CD4-positive, alpha-beta T cell treated with Interleukin-1 beta for 1 hour (primary cell): ENCODE data around the gene SET.

ENCODE experiments used
- DNase-seq, 2 donors: peaks; one replicate each; pipeline ENCODE4 v3.0.0-alpha.2; 2020 to 2022

Gene SET

DNA sequence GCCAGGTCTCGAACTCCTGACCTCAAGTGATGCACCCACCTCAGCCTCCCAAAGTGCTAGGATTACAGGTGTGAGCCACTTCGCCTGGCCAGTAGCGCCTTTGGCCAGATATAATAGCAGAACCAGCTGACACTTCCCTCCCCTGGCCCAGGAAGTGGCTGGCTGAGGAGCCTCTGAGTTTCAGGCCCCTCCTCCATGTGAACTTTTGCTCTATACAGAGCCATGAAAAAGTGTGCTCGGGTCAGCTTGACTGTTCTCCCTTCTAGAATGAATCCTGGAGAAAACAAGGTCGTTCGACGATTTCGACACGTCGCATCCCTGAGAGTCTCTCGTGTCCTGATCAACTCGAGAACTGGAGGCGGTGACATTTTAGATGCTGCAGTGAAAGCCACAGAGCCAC is 43.6 kb downstream of the SET start:
- no peak for DNase-seq

DNA sequence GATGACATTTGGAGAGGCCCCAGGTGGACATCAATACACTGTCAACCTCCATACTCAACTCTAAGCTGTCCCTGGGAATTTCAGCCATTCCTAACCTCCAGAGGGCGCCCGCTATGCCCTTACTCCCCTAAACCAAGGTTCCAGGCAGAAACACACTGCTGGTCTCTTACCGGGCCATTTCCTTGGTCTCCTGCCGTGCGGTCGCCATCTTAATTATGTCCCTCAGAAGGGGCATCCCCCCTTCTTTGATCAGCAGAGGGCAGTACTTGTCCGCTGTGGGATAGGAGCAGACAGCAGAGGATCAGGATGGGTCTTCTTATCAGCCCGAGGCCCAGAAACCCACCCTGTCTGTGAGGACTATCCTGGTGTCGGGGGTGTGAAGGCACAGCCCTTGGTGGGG is 44.2 kb downstream of the SET start:
- peak; percentile 8 to 34 for DNase-seq

DNA sequence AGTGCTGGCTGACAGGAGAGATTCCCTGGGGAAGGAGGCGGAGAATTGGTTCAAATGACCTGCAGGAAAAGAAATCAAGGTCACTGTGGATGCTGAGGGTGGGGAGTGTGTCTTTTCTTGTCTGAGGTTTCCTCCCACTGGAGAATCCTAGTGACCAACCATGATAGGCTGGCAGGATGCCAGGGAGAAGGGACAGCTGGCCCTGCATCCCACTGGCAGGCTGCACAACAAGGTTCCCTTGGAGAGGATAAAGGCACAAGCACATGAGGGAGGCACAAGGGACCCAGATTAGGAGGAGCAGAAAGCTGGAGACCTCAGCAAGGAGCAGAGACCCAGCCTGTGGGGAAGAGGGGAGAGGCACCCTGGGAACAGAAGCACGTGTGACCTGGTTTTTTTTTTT is 46.4 kb downstream of the SET start:
- no peak for DNase-seq

DNA sequence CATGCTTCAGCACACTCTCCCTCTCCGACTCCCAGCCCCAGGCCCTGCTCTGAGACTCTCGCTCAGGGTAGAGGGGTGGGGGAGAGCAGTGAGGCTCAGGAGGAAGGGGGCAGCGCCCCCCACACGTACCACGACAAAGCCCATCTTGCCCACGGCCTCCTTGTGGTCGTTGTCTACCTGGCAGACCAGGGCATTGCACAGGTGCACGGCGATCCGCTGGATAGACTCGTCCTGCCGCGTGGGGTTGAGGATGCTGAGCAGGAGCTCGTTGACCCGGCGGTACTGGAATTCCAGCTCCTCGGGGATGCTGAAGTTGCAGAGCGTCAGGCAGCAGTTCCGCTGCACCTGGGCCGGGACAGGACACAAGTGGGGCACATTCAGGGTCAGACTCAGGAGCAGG is 53.4 kb downstream of the SET start:
- DNase-seq = no peak

DNA sequence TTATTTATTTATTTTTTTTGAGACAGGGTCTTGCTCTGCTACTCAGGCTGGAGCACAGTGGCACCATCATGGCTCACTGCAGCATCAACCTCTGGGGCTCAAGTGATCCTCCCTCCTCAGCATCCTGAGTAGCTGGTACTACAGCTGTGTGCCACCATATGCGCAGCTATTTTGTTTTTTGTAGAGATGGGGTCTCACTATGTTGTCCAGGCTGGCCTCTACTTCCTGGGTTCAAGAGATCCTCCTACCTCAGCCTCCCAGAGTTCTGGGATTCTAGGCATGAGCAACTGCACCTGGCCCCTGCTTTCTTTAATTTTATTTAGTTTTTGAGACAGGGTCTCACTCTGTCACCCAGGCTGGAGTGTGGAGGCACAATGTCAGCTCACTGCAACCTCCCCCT is 54.4 kb downstream of the SET start:
- DNase-seq = no peak
